Measurements from ENCODE around the gene COX6B1. TPM values are rescaled to one million over a fixed set of nuclear protein-coding genes. Genes with fewer than 3 reads are reported as not detected.

Gene COX6B1
- total RNA-seq, 1 experiment from 2014 or later, result 213 TPM

DNA sequence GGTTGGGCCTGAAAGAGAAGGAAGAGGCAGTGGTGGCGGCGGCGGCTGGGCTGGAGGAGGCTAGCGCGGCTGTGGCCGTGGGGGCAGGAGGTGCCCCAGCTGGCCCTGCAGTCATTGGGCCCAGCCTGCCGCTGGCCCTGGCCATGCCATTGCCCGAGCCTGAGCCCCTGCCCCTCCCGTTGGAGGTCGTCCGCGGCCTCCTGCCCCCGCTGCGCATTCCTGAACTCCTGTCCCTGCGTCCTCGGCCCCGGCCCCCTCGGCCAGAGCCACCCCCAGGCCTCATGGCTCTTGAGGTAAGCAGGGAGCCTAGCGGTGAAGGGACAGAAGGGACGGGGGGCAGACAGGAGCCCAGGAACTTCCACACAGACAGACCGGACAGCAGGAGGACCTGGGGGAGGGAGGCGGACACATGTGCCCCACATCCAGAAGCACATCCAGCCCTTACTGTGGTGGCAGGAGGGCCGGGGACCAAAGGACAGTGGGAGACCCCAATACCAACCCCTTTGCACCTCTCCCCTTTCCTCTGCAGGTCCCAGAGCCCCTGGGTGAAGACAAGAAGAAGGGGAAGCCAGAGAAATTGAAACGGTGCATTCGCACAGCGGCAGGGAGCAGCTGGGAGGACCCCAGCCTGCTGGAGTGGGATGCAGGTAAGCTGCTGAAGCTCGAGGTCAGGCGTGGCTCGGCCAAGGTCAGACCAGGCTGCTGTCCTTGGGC, 14.2 kb upstream of the COX6B1 start:
- intact Hi-C loops (cut with micrococcal nuclease), result no loop called here
- Mint-ChIP-seq H3K4me3 (ENCODE audit: unreplicated experiment) (no peak overlapping the region), H3K4me1 (ENCODE audit: insufficient read depth, unreplicated experiment) (peaks cover 10% of the 10 kb centered on the region), H3K9me3 (ENCODE audit: unreplicated experiment) (no peaks in the 10 kb centered on the region), H3K36me3 (ENCODE audit: insufficient read depth, unreplicated experiment) (peaks cover 70% of the 10 kb centered on the region), H3K27ac (ENCODE audit: low read depth, unreplicated experiment) (no peak overlapping the region), H3K27me3 (ENCODE audit: insufficient read depth, unreplicated experiment) (no peaks in the 10 kb centered on the region)
- no TSS peak for BruUV-seq (replicated peaks)
- no peak for DNase-seq (ENCODE audit: unreplicated experiment)
- TF ChIP-seq, protein P1, sequence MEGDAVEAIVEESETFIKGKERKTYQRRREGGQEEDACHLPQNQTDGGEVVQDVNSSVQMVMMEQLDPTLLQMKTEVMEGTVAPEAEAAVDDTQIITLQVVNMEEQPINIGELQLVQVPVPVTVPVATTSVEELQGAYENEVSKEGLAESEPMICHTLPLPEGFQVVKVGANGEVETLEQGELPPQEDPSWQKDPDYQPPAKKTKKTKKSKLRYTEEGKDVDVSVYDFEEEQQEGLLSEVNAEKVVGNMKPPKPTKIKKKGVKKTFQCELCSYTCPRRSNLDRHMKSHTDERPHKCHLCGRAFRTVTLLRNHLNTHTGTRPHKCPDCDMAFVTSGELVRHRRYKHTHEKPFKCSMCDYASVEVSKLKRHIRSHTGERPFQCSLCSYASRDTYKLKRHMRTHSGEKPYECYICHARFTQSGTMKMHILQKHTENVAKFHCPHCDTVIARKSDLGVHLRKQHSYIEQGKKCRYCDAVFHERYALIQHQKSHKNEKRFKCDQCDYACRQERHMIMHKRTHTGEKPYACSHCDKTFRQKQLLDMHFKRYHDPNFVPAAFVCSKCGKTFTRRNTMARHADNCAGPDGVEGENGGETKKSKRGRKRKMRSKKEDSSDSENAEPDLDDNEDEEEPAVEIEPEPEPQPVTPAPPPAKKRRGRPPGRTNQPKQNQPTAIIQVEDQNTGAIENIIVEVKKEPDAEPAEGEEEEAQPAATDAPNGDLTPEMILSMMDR (IDR thresholded peaks at IDR 0.05; ENCODE audit: unreplicated experiment), result no peak
- POLR2A ChIA-PET, result interaction anchor here (0.6 kb wide), 1 partner anchor 15 kb away, joined by 4 read pairs; no protein-coding TSS in a partner anchor
- CTCF ChIA-PET, result interaction anchor here (0.8 kb wide), 1 partner anchor 9 kb away, joined by 3 read pairs; no protein-coding TSS in a partner anchor

DNA sequence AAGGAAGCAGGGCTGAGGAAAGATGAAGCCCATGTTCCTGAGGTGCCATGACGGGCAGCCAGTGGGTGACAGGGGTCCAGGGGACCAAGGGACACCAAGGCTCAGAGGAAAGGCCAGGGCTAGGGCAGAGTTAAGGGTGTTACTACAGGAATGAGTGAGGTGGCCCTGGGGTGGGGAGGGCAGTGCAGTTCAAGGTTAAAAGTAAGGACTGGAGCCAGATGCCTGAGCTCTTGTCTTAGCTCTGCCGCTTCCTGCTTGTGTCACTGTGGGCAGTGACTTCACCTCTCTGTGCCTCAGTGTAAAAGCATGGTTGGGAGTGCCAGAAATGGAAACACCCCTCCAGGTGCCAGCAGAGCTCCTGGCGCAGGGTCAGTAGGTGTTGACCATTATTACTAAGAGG, 11.5 kb upstream of the COX6B1 start:
- no peak for DNase-seq (ENCODE audit: unreplicated experiment)
- TF ChIP-seq, protein P1 (IDR thresholded peaks at IDR 0.05; ENCODE audit: unreplicated experiment), result no peak
- CTCF ChIA-PET, result no interaction called here
- BruUV-seq (replicated peaks), result no TSS peak
- intact Hi-C loops (cut with micrococcal nuclease), result no loop called here
- POLR2A ChIA-PET, result no interaction called here
- H3K4me1 Mint-ChIP-seq (ENCODE audit: insufficient read depth, unreplicated experiment), result peaks cover 4% of the 10 kb centered on the region
- H3K9me3 Mint-ChIP-seq (ENCODE audit: unreplicated experiment), result no peaks in the 10 kb centered on the region
- no peaks in the 10 kb centered on the region for H3K27me3 Mint-ChIP-seq (ENCODE audit: insufficient read depth, unreplicated experiment)
- H3K27ac Mint-ChIP-seq (ENCODE audit: low read depth, unreplicated experiment), result no peak overlapping the region
- H3K36me3 Mint-ChIP-seq (ENCODE audit: insufficient read depth, unreplicated experiment), result peaks cover 59% of the 10 kb centered on the region
- no peak overlapping the region for H3K4me3 Mint-ChIP-seq (ENCODE audit: unreplicated experiment)

DNA sequence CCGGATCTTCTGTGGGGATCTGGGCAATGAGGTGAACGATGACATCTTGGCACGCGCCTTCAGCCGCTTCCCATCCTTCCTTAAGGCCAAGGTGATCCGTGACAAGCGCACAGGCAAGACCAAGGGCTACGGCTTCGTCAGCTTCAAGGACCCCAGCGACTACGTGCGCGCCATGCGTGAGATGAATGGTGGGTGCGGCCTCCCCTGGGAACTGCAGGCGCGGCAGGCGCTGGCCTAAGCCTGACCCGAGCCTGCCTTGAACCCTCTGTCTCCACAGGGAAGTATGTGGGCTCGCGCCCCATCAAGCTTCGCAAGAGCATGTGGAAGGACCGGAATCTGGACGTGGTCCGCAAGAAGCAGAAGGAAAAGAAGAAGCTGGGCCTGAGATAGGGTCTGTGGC, 11.0 kb upstream of the COX6B1 start:
- BruUV-seq (replicated peaks), result TSS peak; percentile 10
- no peak overlapping the region for H3K4me3 Mint-ChIP-seq (ENCODE audit: unreplicated experiment)
- H3K4me1 Mint-ChIP-seq (ENCODE audit: insufficient read depth, unreplicated experiment), result no peaks in the 10 kb centered on the region
- no peaks in the 10 kb centered on the region for H3K27me3 Mint-ChIP-seq (ENCODE audit: insufficient read depth, unreplicated experiment)
- ChIA-PET CTCF (interaction anchor here (1.1 kb wide), 1 partner anchor 56 kb away, joined by 4 read pairs; no protein-coding TSS in a partner anchor), POLR2A (interaction anchor here (1.2 to 1.5 kb wide), 2 partner anchors 8 to 11 kb away, joined by 4 to 6 read pairs; partner anchors contain the start of gene COX6B1)
- DNase-seq (ENCODE audit: unreplicated experiment), result no peak
- TF ChIP-seq, protein P1 (IDR thresholded peaks at IDR 0.05; ENCODE audit: unreplicated experiment), result no peak
- no peaks in the 10 kb centered on the region for H3K9me3 Mint-ChIP-seq (ENCODE audit: unreplicated experiment)
- H3K27ac Mint-ChIP-seq (ENCODE audit: low read depth, unreplicated experiment), result no peak overlapping the region
- intact Hi-C loops (cut with micrococcal nuclease), result no loop called here
- H3K36me3 Mint-ChIP-seq (ENCODE audit: insufficient read depth, unreplicated experiment), result peaks cover 55% of the 10 kb centered on the region

DNA sequence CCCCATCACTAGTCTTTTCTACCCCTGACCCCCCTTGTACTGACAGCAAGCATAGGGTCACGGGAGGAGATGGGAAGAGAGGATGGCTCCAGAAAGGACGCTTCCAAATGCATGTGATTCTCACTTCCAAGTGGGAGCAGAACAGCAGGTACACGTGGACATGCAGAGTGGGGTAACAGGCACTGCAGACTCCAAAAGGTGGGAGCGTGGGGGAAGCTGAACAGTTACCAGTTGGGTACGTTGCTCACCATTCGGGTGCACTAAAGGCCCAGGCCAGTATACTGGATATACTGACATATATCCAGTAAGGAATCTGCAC, 8.8 kb upstream of the COX6B1 start:
- H3K36me3 Mint-ChIP-seq (ENCODE audit: insufficient read depth, unreplicated experiment), result peaks cover 34% of the 10 kb centered on the region
- H3K27ac Mint-ChIP-seq (ENCODE audit: low read depth, unreplicated experiment), result no peak overlapping the region
- ChIA-PET CTCF (no interaction called here), POLR2A (no interaction called here)
- BruUV-seq (replicated peaks), result no TSS peak
- H3K4me3 Mint-ChIP-seq (ENCODE audit: unreplicated experiment), result no peak overlapping the region
- intact Hi-C loops (cut with micrococcal nuclease), result no loop called here
- DNase-seq (ENCODE audit: unreplicated experiment), result no peak
- TF ChIP-seq, protein P1 (IDR thresholded peaks at IDR 0.05; ENCODE audit: unreplicated experiment), result no peak
- no peaks in the 10 kb centered on the region for H3K9me3 Mint-ChIP-seq (ENCODE audit: unreplicated experiment)
- peaks cover 2% of the 10 kb centered on the region for H3K4me1 Mint-ChIP-seq (ENCODE audit: insufficient read depth, unreplicated experiment)
- no peaks in the 10 kb centered on the region for H3K27me3 Mint-ChIP-seq (ENCODE audit: insufficient read depth, unreplicated experiment)
